Neural cell (in vitro differentiated cells): Measurements from ENCODE around the gene FBXO9.

Source experiments
- EP300 ChIP-seq: fragments of 450-650 bp; conservative IDR thresholded peaks from 2 replicates; pipeline ENCODE4 v1.6.1; 2014; ENCODE audit warnings: antibody characterized with exemption, mild to moderate bottlenecking, moderate library complexity; ENCODE audit not compliant: poor library complexity, severe bottlenecking
- EZH2 ChIP-seq: fragments of 200-600, 300-800 bp; shearing (Covaris generic), sonication (generic); IDR thresholded peaks from 2 replicates; pipeline ENCODE4 v1.6.1; 2014; ENCODE audit warnings: antibody characterized with exemption, low read length, borderline replicate concordance, mild to moderate bottlenecking; ENCODE audit not compliant: insufficient read depth, poor library complexity, severe bottlenecking
- MXI1 ChIP-seq: fragments of 450-650 bp; conservative IDR thresholded peaks from 2 replicates; pipeline ENCODE4 v1.6.1; 2014; ENCODE audit warnings: antibody characterized with exemption, mild to moderate bottlenecking; ENCODE audit not compliant: poor library complexity, severe bottlenecking
- POLR2AphosphoS5 ChIP-seq: IDR thresholded peaks from 2 replicates; pipeline ENCODE4 v1.6.1; 2012
- RAD21 ChIP-seq: fragments of 450-650 bp; conservative IDR thresholded peaks from 2 replicates; pipeline ENCODE4 v1.6.1; 2014; ENCODE audit warnings: antibody characterized with exemption, mild to moderate bottlenecking, moderate library complexity
- SMC3 ChIP-seq: fragments of 450-650 bp; conservative IDR thresholded peaks from 2 replicates; pipeline ENCODE4 v1.6.1; 2014; ENCODE audit warnings: antibody characterized with exemption, mild to moderate bottlenecking, moderate library complexity; ENCODE audit not compliant: poor library complexity
- TAF1 ChIP-seq: IDR thresholded peaks from 2 replicates; pipeline ENCODE4 v1.6.1; 2012; ENCODE audit warnings: low read depth
- TF ChIP-seq, protein P1 (sequence below): fragments of 450-650 bp; IDR thresholded peaks from 2 replicates; pipeline ENCODE4 v1.5.1; 2014; ENCODE audit warnings: antibody characterized with exemption, mild to moderate bottlenecking, moderate library complexity; ENCODE audit not compliant: poor library complexity, severe bottlenecking
- TF ChIP-seq, protein P2 (sequence below): IDR thresholded peaks from 2 replicates; pipeline ENCODE4 v1.6.1; 2012; ENCODE audit warnings: borderline replicate concordance

DNA sequence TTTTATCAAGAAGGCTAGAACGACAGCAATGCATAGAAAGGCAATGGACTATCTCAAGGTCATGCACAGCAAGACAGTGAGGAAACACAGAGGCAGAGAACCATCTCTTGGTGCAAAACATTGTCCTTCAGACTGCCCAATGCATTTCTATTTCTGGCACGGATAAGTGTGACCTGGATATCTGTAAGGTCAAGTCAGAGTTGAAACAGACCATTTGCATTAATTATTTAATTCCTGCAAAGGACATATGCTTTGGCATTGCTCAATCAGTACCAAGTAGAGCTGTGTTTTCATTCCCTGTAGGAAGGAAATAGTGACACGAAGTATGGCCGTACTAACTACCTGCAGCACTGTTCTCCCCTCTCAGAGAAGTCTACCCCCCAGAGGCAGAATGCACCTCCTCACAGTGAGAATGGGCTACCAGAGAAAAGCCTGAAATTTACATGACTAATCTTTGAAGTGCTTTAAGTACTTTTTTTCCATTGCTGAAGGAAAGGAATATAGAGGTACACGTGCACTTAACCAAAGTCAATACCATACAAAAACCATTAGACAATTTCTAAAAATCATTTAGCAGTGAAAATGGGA is 38.0 kb upstream of the FBXO9 start:
- TF ChIP-seq MXI1: no peak
- TF ChIP-seq, protein P1, sequence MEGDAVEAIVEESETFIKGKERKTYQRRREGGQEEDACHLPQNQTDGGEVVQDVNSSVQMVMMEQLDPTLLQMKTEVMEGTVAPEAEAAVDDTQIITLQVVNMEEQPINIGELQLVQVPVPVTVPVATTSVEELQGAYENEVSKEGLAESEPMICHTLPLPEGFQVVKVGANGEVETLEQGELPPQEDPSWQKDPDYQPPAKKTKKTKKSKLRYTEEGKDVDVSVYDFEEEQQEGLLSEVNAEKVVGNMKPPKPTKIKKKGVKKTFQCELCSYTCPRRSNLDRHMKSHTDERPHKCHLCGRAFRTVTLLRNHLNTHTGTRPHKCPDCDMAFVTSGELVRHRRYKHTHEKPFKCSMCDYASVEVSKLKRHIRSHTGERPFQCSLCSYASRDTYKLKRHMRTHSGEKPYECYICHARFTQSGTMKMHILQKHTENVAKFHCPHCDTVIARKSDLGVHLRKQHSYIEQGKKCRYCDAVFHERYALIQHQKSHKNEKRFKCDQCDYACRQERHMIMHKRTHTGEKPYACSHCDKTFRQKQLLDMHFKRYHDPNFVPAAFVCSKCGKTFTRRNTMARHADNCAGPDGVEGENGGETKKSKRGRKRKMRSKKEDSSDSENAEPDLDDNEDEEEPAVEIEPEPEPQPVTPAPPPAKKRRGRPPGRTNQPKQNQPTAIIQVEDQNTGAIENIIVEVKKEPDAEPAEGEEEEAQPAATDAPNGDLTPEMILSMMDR: no peak
- TF ChIP-seq TAF1: no peak
- no peak for TF ChIP-seq EZH2
- TF ChIP-seq POLR2AphosphoS5: no peak
- TF ChIP-seq SMC3: no peak
- TF ChIP-seq EP300: no peak
- TF ChIP-seq, protein P2, sequence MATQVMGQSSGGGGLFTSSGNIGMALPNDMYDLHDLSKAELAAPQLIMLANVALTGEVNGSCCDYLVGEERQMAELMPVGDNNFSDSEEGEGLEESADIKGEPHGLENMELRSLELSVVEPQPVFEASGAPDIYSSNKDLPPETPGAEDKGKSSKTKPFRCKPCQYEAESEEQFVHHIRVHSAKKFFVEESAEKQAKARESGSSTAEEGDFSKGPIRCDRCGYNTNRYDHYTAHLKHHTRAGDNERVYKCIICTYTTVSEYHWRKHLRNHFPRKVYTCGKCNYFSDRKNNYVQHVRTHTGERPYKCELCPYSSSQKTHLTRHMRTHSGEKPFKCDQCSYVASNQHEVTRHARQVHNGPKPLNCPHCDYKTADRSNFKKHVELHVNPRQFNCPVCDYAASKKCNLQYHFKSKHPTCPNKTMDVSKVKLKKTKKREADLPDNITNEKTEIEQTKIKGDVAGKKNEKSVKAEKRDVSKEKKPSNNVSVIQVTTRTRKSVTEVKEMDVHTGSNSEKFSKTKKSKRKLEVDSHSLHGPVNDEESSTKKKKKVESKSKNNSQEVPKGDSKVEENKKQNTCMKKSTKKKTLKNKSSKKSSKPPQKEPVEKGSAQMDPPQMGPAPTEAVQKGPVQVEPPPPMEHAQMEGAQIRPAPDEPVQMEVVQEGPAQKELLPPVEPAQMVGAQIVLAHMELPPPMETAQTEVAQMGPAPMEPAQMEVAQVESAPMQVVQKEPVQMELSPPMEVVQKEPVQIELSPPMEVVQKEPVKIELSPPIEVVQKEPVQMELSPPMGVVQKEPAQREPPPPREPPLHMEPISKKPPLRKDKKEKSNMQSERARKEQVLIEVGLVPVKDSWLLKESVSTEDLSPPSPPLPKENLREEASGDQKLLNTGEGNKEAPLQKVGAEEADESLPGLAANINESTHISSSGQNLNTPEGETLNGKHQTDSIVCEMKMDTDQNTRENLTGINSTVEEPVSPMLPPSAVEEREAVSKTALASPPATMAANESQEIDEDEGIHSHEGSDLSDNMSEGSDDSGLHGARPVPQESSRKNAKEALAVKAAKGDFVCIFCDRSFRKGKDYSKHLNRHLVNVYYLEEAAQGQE: no peak
- no peak for TF ChIP-seq RAD21
